Endothelial cell of umbilical vein (primary cell): ENCODE data around the gene ZNF516. TPM values are rescaled to one million over a fixed set of nuclear protein-coding genes. Genes with fewer than 3 reads are reported as not detected.
A peak's percentile ranks its signal among the peaks of the same experiment; 100 is the strongest.

Experiments used
- Bru-seq: library from RNA; stranded (reverse); fragments of 400-500 nt; gene quantifications from one replicate; lab custom pipeline; 2021; lab: Mats Ljungman, UMichigan
- BruChase-seq, 2 experiments: library from RNA; stranded (reverse); fragments of 400-500 nt; gene quantifications; one replicate each; lab custom pipeline; 2021; lab: Mats Ljungman, UMichigan
- BruUV-seq: library from RNA; stranded (reverse); fragments of 400-500 nt; replicated peaks from 2 replicates; lab custom pipeline; 2021; lab: Mats Ljungman, UMichigan
- CTCF ChIA-PET: fragments of 300-600, 350-600 bp; sonication (Branson Sonifier 250); formaldehyde crosslinking; loops from one replicate; lab custom pipeline; 2021; ENCODE audit warnings: antibody characterized with exemption, inconsistent platforms; lab: Charles Lee
- POLR2A ChIA-PET: fragments of 300-600, 350-600 bp; sonication (Branson Sonifier 250); formaldehyde crosslinking; loops from one replicate; lab custom pipeline; 2021; ENCODE audit warnings: antibody characterized with exemption, inconsistent platforms; lab: Charles Lee
- DNase-seq: peaks from one replicate; pipeline ENCODE4 v3.0.0-alpha.2; 2011; ENCODE audit warnings: low read depth, low spot score
- FAIRE-seq: peaks from 2 replicates; lab custom pipeline; 2011; peaks lifted over from hg19 to GRCh38; lab: Jason Lieb, UNC
- H2AFZ ChIP-seq: 2 replicates; pipeline ENCODE4 v1.6.0; 2012; ENCODE audit warnings: low read depth, low read length, control low read depth, inconsistent platforms
- H3K27ac ChIP-seq: 2 replicates; pipeline ENCODE4 v1.5.1; 2011; ENCODE audit warnings: low read depth, mild to moderate bottlenecking, control low read depth, low read length, moderate library complexity; ENCODE audit not compliant: insufficient read depth
- H3K27me3 ChIP-seq, 2 experiments: 2 replicates each; pipeline versions ENCODE4 v1.6.0 to v1.6.1; 2011; ENCODE audit warnings: low read length in 2 of 2, mixed read lengths in 1 of 2; ENCODE audit not compliant: control insufficient read depth in 2 of 2, insufficient read depth in 2 of 2
- H3K36me3 ChIP-seq, 2 experiments: 2 replicates in 1 of 2; 3 replicates in 1 of 2; pipeline ENCODE4 v1.5.1; 2011; ENCODE audit warnings: low read length in 2 of 2, mild to moderate bottlenecking in 1 of 2, moderate library complexity in 1 of 2; ENCODE audit not compliant: control insufficient read depth in 2 of 2, insufficient read depth in 2 of 2; ENCODE audit errors: extremely low read depth in 1 of 2
- H3K4me1 ChIP-seq: 3 replicates; pipeline ENCODE4 v1.5.1; 2011; ENCODE audit warnings: mild to moderate bottlenecking, low read length; ENCODE audit not compliant: control insufficient read depth, insufficient read depth; ENCODE audit errors: extremely low read depth
- H3K4me2 ChIP-seq: 2 replicates; pipeline ENCODE4 v1.6.1; 2011; ENCODE audit warnings: low read length, control low read depth, mixed read lengths; ENCODE audit not compliant: insufficient read depth
- H3K4me3 ChIP-seq, 3 experiments: fragments of 200-600 bp in 1 of 3; sonication (generic), shearing (Covaris generic) in 1 of 3; replicated peaks in 1 of 3; 2 replicates each; pipeline ENCODE4 v1.5.1; 2011 to 2016; ENCODE audit warnings: control low read depth in 3 of 3, low read length in 3 of 3, mild to moderate bottlenecking in 2 of 3, inconsistent platforms in 1 of 3, low read depth in 1 of 3, moderate library complexity in 1 of 3; ENCODE audit not compliant: insufficient read depth in 1 of 3
- H3K79me2 ChIP-seq: 2 replicates; pipeline ENCODE4 v1.6.0; 2012; ENCODE audit warnings: low read length, inconsistent platforms; ENCODE audit not compliant: control insufficient read depth, insufficient read depth
- H3K9ac ChIP-seq: replicated peaks from 2 replicates; pipeline ENCODE3; 2011; ENCODE audit warnings: low read length, control low read depth; ENCODE audit not compliant: insufficient read depth; ENCODE audit errors: extremely low read depth
- H3K9me1 ChIP-seq: replicated peaks from 3 replicates; pipeline ENCODE4 v1.6.0; 2011; ENCODE audit warnings: mild to moderate bottlenecking, low read length; ENCODE audit not compliant: control insufficient read depth, insufficient read depth; ENCODE audit errors: extremely low read depth
- H3K9me3 ChIP-seq: replicated peaks from 2 replicates; pipeline ENCODE4 v1.5.1; 2012; ENCODE audit warnings: low read length, inconsistent platforms; ENCODE audit not compliant: control insufficient read depth, insufficient read depth
- H4K20me1 ChIP-seq: replicated peaks from 2 replicates; pipeline ENCODE3; 2011; ENCODE audit warnings: mild to moderate bottlenecking, low read length; ENCODE audit not compliant: control insufficient read depth, insufficient read depth; ENCODE audit errors: extremely low read depth
- FOS ChIP-seq: IDR thresholded peaks from 2 replicates; pipeline ENCODE4 v1.6.1; 2011; ENCODE audit warnings: mild to moderate bottlenecking, low read length, moderate library complexity, borderline replicate concordance; ENCODE audit not compliant: insufficient read depth
- POLR2A ChIP-seq: IDR thresholded peaks from 2 replicates; pipeline ENCODE4 v1.6.1; 2012; ENCODE audit warnings: low read depth, mild to moderate bottlenecking, control low read depth, low read length
- dilution Hi-C: fragments of 300-500 bp; cut with MboI; formaldehyde crosslinking; loops from one replicate; pipeline ENCODE4 v1.15.0; 2019; ENCODE audit warnings: low sequenced_read_pairs; ENCODE audit not compliant: extremely low pct_ligation_motif_present
- intact Hi-C: fragments of 100-400 bp; cut with micrococcal nuclease; formaldehyde crosslinking; loops from one replicate; pipeline ENCODE4 v1.10.0; 2022
- long read RNA-seq: library from polyadenylated mRNA; stranded (forward); transcript quantifications from one replicate; pipeline ENCODE4 v2.0.0, GENCODE V29; 2021
- polyA minus RNA-seq, 3 experiments: library from RNA; depleted of rRNA, polyadenylated mRNA; stranded (reverse); fragments of >200 nt; gene quantifications; 1 replicate in 1 of 3; 2 replicates in 2 of 3; pipeline ENCODE4 v1.2.3, GENCODE V29; 2011
- polyA plus RNA-seq, 4 experiments: library from polyadenylated mRNA; depleted of rRNA in 3 of 4; stranded (reverse) in 3 of 4; unstranded in 1 of 4; fragments of >200 nt; gene quantifications; 2 replicates each; pipeline versions ENCODE4 v1.2.1 to v1.2.3, GENCODE V29; 2011 to 2012; ENCODE audit warnings: missing spikeins in 1 of 4
- total RNA-seq: library from RNA; stranded (reverse); gene quantifications from 2 replicates; pipeline ENCODE4 v1.2.3, GENCODE V29; 2021
- TF ChIP-seq, protein P1 (sequence below), 2 donors: IDR thresholded peaks; 1 replicate in 1 of 2; 2 replicates in 1 of 2; pipeline ENCODE4 v1.5.1; 2011; ENCODE audit warnings: low read length in 2 of 2, mild to moderate bottlenecking in 2 of 2, moderate library complexity in 2 of 2, control low read depth in 1 of 2, inconsistent platforms in 1 of 2, low read depth in 1 of 2; ENCODE audit not compliant: insufficient read depth in 1 of 2; ENCODE audit errors: extremely low read depth in 1 of 2
- TF ChIP-seq, protein P2 (sequence below): IDR thresholded peaks from 2 replicates; pipeline ENCODE4 v1.6.1; 2011; ENCODE audit not compliant: insufficient read depth, insufficient read length

Gene ZNF516, protein sequence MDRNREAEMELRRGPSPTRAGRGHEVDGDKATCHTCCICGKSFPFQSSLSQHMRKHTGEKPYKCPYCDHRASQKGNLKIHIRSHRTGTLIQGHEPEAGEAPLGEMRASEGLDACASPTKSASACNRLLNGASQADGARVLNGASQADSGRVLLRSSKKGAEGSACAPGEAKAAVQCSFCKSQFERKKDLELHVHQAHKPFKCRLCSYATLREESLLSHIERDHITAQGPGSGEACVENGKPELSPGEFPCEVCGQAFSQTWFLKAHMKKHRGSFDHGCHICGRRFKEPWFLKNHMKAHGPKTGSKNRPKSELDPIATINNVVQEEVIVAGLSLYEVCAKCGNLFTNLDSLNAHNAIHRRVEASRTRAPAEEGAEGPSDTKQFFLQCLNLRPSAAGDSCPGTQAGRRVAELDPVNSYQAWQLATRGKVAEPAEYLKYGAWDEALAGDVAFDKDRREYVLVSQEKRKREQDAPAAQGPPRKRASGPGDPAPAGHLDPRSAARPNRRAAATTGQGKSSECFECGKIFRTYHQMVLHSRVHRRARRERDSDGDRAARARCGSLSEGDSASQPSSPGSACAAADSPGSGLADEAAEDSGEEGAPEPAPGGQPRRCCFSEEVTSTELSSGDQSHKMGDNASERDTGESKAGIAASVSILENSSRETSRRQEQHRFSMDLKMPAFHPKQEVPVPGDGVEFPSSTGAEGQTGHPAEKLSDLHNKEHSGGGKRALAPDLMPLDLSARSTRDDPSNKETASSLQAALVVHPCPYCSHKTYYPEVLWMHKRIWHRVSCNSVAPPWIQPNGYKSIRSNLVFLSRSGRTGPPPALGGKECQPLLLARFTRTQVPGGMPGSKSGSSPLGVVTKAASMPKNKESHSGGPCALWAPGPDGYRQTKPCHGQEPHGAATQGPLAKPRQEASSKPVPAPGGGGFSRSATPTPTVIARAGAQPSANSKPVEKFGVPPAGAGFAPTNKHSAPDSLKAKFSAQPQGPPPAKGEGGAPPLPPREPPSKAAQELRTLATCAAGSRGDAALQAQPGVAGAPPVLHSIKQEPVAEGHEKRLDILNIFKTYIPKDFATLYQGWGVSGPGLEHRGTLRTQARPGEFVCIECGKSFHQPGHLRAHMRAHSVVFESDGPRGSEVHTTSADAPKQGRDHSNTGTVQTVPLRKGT
- total RNA-seq (19.1 and 20.9 TPM in 2 replicates), polyA plus RNA-seq (3.6 TPM in 2 replicates), polyA minus RNA-seq (6.4 and 7.4 TPM in 2 replicates), Bru-seq, nascent RNA (percentile 65 among the genes with signal in this experiment), BruChase-seq, experiment 1, labeled RNA remaining after a 6-hour chase (percentile 61 among the genes with signal in this experiment), BruChase-seq, experiment 2, labeled RNA remaining after a 2-hour chase (percentile 70 among the genes with signal in this experiment)
- polyA plus RNA-seq (2011; cell fraction: cytosol; rRNA removed) = 2.1 and 2.6 TPM in 2 replicates
- 11.6 and 13.1 TPM in 2 replicates for polyA plus RNA-seq (2011; cell fraction: nucleus; rRNA removed)
- 5.5 and 9.5 TPM in 2 replicates for polyA plus RNA-seq (2012)
- not detected for polyA minus RNA-seq (2011; cell fraction: cytosol; rRNA and poly(A)+ RNA removed)
- 8.9 and 11.2 TPM in 2 replicates for polyA minus RNA-seq (2011; cell fraction: nucleus; rRNA and poly(A)+ RNA removed)
- long read RNA-seq, partial matches to known transcripts = 3 of 12 reads
- long read RNA-seq, other reads (novel, unspliced or antisense) = 9 of 12 reads

DNA sequence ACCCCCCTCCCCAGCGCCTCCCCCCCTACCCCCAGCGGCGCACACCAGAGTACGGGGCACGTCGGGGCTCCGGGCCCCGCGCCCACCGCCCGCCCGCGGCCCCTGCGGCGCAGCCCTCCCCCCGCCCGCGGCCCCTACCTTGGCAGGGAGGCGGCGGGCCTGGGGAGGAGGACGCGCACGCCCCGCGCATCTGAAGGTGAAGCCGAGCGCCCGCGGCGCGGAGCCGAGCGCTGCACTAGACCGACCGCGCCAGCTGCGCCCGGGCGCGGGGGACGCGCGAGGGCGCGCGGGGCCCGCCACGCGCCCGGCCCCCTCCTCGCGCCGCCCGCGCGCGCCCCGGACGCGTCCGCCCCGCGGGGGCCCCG, at the start of gene ZNF516:
Gene ZNF516, minus strand, starts transcription at position 237 of the 365 bp plus-strand sequence. CDS start 52,188 bp downstream, outside the sequence.
- peak within 1 kb of the TSS; percentile 100 for H3K4me2 ChIP-seq
- no peaks in the 10 kb centered on the region for H3K9me1 ChIP-seq
- dilution Hi-C loops (no loop called here), intact Hi-C loops (loop anchor here (10.0 kb wide), 1 partner anchor 1280 kb away; the partner anchor contains the start of gene TSHZ1)
- H3K9me3 ChIP-seq = no peaks in the 10 kb centered on the region
- peak within 1 kb of the TSS; percentile 53 for H3K9ac ChIP-seq
- DNase-seq (no peak), FAIRE-seq (no peak)
- H3K27ac ChIP-seq = no peak within 1 kb of the TSS
- no peaks in the 10 kb centered on the region for H3K36me3 ChIP-seq
- H2AFZ ChIP-seq = peak within 1 kb of the TSS; percentile 91
- peaks cover 9 to 13% of the 10 kb centered on the region in 2 experiments for H3K27me3 ChIP-seq
- ChIA-PET POLR2A (no interaction called here), CTCF (no interaction called here)
- H3K79me2 ChIP-seq = no peaks in the 10 kb centered on the region
- H3K4me3 ChIP-seq = peak within 1 kb of the TSS; percentile 80 to 97 (median 97)
- H4K20me1 ChIP-seq = no peaks in the 10 kb centered on the region
- TF ChIP-seq FOS (no peak), POLR2A (peak; percentile 0)
- TF ChIP-seq, protein P1, sequence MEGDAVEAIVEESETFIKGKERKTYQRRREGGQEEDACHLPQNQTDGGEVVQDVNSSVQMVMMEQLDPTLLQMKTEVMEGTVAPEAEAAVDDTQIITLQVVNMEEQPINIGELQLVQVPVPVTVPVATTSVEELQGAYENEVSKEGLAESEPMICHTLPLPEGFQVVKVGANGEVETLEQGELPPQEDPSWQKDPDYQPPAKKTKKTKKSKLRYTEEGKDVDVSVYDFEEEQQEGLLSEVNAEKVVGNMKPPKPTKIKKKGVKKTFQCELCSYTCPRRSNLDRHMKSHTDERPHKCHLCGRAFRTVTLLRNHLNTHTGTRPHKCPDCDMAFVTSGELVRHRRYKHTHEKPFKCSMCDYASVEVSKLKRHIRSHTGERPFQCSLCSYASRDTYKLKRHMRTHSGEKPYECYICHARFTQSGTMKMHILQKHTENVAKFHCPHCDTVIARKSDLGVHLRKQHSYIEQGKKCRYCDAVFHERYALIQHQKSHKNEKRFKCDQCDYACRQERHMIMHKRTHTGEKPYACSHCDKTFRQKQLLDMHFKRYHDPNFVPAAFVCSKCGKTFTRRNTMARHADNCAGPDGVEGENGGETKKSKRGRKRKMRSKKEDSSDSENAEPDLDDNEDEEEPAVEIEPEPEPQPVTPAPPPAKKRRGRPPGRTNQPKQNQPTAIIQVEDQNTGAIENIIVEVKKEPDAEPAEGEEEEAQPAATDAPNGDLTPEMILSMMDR (IDR thresholded peaks at IDR 0.05; ENCODE audit: extremely low read depth in 1 of 2, insufficient read depth in 1 of 2, low read depth in 1 of 2, low read length in 2 of 2) = no peak
- TF ChIP-seq, protein P2, sequence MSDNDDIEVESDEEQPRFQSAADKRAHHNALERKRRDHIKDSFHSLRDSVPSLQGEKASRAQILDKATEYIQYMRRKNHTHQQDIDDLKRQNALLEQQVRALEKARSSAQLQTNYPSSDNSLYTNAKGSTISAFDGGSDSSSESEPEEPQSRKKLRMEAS = no peak
- no TSS peak for BruUV-seq
- peaks cover 25% of the 10 kb centered on the region for H3K4me1 ChIP-seq
